IPS-15b (cell line): ENCODE data around the gene LYZL6.

Experiments
- H3K27me3 ChIP-seq: one replicate; pipeline ENCODE4 v1.6.1; 2013; ENCODE audit warnings: low read length; ENCODE audit not compliant: control insufficient read depth, insufficient read depth
- H3K36me3 ChIP-seq: one replicate; pipeline ENCODE4 v1.6.1; 2013; ENCODE audit warnings: low read length; ENCODE audit not compliant: control insufficient read depth, insufficient read depth
- H3K4me1 ChIP-seq: one replicate; pipeline ENCODE4 v1.6.1; 2013; ENCODE audit warnings: mild to moderate bottlenecking, low read length; ENCODE audit not compliant: control insufficient read depth, insufficient read depth
- H3K4me3 ChIP-seq: one replicate; pipeline ENCODE4 v1.5.1; 2013; ENCODE audit warnings: low read depth, low read length
- H3K9ac ChIP-seq: one replicate; pipeline ENCODE4 v1.6.1; 2013; ENCODE audit warnings: low read depth, mild to moderate bottlenecking, low read length
- H3K9me3 ChIP-seq: one replicate; pipeline ENCODE4 v1.6.1; 2013; ENCODE audit warnings: mild to moderate bottlenecking, low read length; ENCODE audit not compliant: control insufficient read depth, insufficient read depth

LYZL6 gene

DNA sequence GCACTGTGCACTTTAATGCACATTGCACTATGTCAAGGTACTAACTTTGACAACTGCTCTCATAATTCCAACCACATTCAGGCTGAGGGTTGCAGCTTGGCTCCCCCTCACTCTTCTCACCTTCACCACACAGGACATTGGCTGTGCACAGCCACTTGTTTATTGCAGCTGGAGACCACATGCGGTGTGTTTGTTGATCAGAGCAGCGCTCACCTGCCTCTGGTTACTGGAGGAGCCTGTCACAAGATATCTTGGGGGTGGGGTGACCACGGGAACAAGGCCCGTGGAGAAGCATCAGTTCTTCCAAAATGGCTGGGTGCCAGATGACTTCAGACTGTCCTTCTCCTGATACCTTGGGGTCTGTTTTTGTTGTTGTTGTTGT, 52.7 kb downstream of the LYZL6 start:
- Histone ChIP-seq H3K4me1 (peaks cover 9% of the 10 kb centered on the region), H3K27me3 (no peaks in the 10 kb centered on the region), H3K36me3 (no peaks in the 10 kb centered on the region), H3K9me3 (no peaks in the 10 kb centered on the region), H3K4me3 (no peak overlapping the region), H3K9ac (no peak overlapping the region)

GRCh38 chr17:35889818-35890773, 53.4 kb downstream of the LYZL6 start:
- Histone ChIP-seq H3K27me3 (no peaks in the 10 kb centered on the region), H3K9ac (no peak overlapping the region), H3K4me1 (peaks cover 9% of the 10 kb centered on the region), H3K9me3 (no peaks in the 10 kb centered on the region), H3K36me3 (no peaks in the 10 kb centered on the region), H3K4me3 (no peak overlapping the region)

GRCh38 chr17:35889241-35889640, 54.3 kb downstream of the LYZL6 start:
- peaks cover 9% of the 10 kb centered on the region for H3K4me1 ChIP-seq
- no peaks in the 10 kb centered on the region for H3K27me3 ChIP-seq
- no peak overlapping the region for H3K9ac ChIP-seq
- H3K4me3 ChIP-seq = no peak overlapping the region
- no peaks in the 10 kb centered on the region for H3K36me3 ChIP-seq
- H3K9me3 ChIP-seq = no peaks in the 10 kb centered on the region
